Keratinocyte (primary cell): Measurements from ENCODE around the gene ANXA7.

Experiments
- EZH2 ChIP-seq: IDR thresholded peaks from one replicate; pipeline ENCODE4 v1.6.1; 2012; ENCODE audit warnings: inconsistent platforms, mild to moderate bottlenecking, low read length, moderate library complexity
- TF ChIP-seq, protein P1 (sequence below), 3 experiments: IDR thresholded peaks in 1 of 3; conservative IDR thresholded peaks in 1 of 3; optimal IDR thresholded peaks in 1 of 3; 2 replicates in 2 of 3; 3 replicates in 1 of 3; pipeline versions ENCODE3 to v1.5.1; 2011; ENCODE audit warnings: low read length in 3 of 3, mild to moderate bottlenecking in 3 of 3, moderate library complexity in 2 of 3, control low read depth in 1 of 3, inconsistent platforms in 1 of 3; ENCODE audit not compliant: insufficient read depth in 2 of 3; ENCODE audit errors: extremely low read depth in 1 of 3

DNA sequence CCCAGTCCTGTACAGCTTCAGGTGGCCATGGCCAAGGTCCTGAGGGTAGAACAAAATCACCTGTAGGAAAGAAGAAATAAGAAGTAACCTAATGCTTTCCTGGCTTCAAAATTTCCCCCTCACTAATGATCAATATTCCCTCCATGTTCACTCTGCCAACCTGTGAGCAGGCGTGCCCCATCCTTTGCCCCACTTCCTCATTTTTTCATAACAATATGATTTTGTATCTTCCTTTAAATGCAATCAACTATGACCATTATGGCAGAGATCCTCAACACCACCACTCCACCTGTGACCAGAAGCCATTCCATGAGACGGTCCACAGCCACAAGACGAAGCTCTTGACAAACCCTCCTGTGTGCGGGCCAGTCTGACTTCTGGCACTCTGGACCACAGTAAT, 12.5 kb upstream of the ANXA7 start:
- TF ChIP-seq, protein P1, sequence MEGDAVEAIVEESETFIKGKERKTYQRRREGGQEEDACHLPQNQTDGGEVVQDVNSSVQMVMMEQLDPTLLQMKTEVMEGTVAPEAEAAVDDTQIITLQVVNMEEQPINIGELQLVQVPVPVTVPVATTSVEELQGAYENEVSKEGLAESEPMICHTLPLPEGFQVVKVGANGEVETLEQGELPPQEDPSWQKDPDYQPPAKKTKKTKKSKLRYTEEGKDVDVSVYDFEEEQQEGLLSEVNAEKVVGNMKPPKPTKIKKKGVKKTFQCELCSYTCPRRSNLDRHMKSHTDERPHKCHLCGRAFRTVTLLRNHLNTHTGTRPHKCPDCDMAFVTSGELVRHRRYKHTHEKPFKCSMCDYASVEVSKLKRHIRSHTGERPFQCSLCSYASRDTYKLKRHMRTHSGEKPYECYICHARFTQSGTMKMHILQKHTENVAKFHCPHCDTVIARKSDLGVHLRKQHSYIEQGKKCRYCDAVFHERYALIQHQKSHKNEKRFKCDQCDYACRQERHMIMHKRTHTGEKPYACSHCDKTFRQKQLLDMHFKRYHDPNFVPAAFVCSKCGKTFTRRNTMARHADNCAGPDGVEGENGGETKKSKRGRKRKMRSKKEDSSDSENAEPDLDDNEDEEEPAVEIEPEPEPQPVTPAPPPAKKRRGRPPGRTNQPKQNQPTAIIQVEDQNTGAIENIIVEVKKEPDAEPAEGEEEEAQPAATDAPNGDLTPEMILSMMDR (optimal IDR thresholded peaks at IDR 0.05 in 1 of 3, IDR thresholded peaks at IDR 0.05 in 1 of 3, conservative IDR thresholded peaks at IDR 0.05 in 1 of 3; ENCODE audit: extremely low read depth in 1 of 3, insufficient read depth in 2 of 3, low read length in 3 of 3), result no peak
- no peak for TF ChIP-seq EZH2
